Rectal smooth muscle tissue (tissue), 1 donor: ENCODE measurements around the gene PHB1.

Source experiments
- H3K27ac ChIP-seq: one replicate; pipeline ENCODE4 v1.7.0; 2013; ENCODE audit warnings: low read depth, low read length, inconsistent platforms
- H3K27me3 ChIP-seq: one replicate; pipeline ENCODE4 v1.7.0; 2013; ENCODE audit warnings: low read length; ENCODE audit not compliant: control insufficient read depth, insufficient read depth
- H3K36me3 ChIP-seq: one replicate; pipeline ENCODE4 v1.7.0; 2013; ENCODE audit warnings: low read length; ENCODE audit not compliant: control insufficient read depth, insufficient read depth
- H3K4me1 ChIP-seq: one replicate; pipeline ENCODE4 v1.7.0; 2013; ENCODE audit warnings: low read length; ENCODE audit not compliant: control insufficient read depth, insufficient read depth
- H3K4me3 ChIP-seq: one replicate; pipeline ENCODE4 v1.7.0; 2013; ENCODE audit warnings: low read length
- H3K9ac ChIP-seq: one replicate; pipeline ENCODE4 v1.7.0; 2013; ENCODE audit warnings: low read length

The PHB1 gene

DNA sequence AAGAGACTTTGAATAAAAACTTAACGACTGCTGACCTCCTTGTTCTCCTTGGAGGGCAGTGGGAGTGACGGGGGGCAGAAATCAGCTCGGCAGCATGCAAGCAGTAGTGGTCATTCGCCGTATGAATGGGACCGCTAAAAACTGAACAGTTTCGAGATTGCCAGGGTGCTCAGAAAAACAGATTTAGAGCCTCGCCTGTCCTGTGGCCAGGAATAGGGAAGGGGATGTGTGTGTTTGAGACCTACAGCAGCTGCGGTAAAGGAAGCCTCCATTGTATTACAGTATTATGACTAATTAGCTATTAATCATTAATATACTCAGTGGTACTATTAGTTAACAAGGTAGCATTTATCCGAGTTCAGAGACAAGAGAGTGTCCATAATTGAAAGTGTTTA is 52.0 kb downstream of the PHB1 start:
- H3K27ac ChIP-seq = peak overlapping the region; percentile 89
- H3K36me3 ChIP-seq = no peaks in the 10 kb centered on the region
- H3K27me3 ChIP-seq = no peaks in the 10 kb centered on the region
- peak overlapping the region; percentile 49 for H3K9ac ChIP-seq
- peaks cover 33% of the 10 kb centered on the region for H3K4me1 ChIP-seq
- peak overlapping the region; percentile 67 for H3K4me3 ChIP-seq

DNA sequence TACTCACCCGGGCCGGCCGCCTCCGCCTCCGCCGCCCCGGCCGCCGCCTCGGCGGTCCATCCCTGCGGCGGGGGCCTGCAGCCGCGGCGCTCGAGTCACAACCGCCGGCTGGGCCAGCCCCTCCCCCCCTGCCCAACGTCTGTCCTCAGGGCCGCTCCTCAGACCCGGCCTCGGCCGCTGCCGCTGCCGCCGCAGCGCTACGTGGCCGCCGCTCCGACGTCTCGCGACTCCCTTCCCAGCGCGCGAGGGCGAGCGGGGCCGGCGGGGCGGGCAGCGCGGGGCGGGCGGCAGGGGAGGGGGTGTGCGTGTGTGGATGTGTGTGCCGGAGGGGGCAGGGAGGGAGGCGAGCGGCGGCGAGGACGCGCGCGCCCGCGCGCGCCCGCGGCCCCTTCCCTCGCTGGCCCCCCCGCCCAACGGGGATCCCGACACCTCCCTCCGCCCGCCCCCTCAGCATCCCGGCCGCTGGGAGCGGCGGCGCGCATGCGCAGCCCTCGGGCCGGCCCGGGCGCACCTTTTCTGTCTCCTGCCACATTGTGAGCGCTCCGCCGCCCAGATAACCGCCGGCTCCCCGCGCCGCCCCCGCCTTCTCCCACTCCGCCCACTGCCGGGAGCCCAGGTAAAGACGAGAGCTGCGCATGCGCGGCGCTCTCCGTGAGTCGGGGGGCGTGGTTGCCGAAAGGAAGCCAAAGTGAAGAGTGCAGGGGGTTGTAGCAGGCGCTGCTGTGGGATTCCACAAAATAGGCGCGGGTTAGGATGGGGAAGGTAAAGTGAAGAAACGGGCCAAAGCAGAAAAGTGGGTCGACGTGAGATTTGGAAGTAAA is 52.6 kb downstream of the PHB1 start, which contains the start of gene ZNF652:
ZNF652 (minus strand) TSS at position 349 of the 821 bp plus-strand sequence. CDS start 44,525 bp downstream, outside the sequence.
- H3K27me3 ChIP-seq = no peaks in the 10 kb centered on the region
- no peaks in the 10 kb centered on the region for H3K36me3 ChIP-seq
- peak within 1 kb of the TSS; percentile 91 for H3K4me3 ChIP-seq
- H3K9ac ChIP-seq = peak within 1 kb of the TSS; percentile 84
- peaks cover 39% of the 10 kb centered on the region for H3K4me1 ChIP-seq
- peak within 1 kb of the TSS; percentile 89 for H3K27ac ChIP-seq

GRCh38 chr17:49361129-49361901 is 53.4 kb downstream of the PHB1 start:
- Histone ChIP-seq H3K9ac (peak overlapping the region; percentile 84), H3K4me1 (peaks cover 39% of the 10 kb centered on the region), H3K4me3 (peak overlapping the region; percentile 91), H3K27ac (peak overlapping the region; percentile 89), H3K36me3 (no peaks in the 10 kb centered on the region), H3K27me3 (no peaks in the 10 kb centered on the region)

GRCh38 chr17:49360796-49361128 is 53.9 kb downstream of the PHB1 start:
- H3K4me1 ChIP-seq = peaks cover 39% of the 10 kb centered on the region
- H3K27ac ChIP-seq = peak overlapping the region; percentile 89
- H3K4me3 ChIP-seq = peak overlapping the region; percentile 91
- H3K27me3 ChIP-seq = no peaks in the 10 kb centered on the region
- H3K9ac ChIP-seq = peak overlapping the region; percentile 84
- no peaks in the 10 kb centered on the region for H3K36me3 ChIP-seq

- no peaks in the 10 kb centered on the region for H3K27me3 ChIP-seq
- H3K27ac ChIP-seq = peak overlapping the region; percentile 89
- peak overlapping the region; percentile 84 for H3K9ac ChIP-seq
- no peaks in the 10 kb centered on the region for H3K36me3 ChIP-seq
- H3K4me1 ChIP-seq = peaks cover 39% of the 10 kb centered on the region
- H3K4me3 ChIP-seq = peak overlapping the region; percentile 91
Measured at GRCh38 chr17:49359990-49360795, 54.5 kb downstream of the PHB1 start.

- H3K4me3 ChIP-seq = no peak overlapping the region
- peak overlapping the region; percentile 48 for H3K27ac ChIP-seq
- H3K4me1 ChIP-seq = peaks cover 41% of the 10 kb centered on the region
- H3K36me3 ChIP-seq = no peaks in the 10 kb centered on the region
- H3K27me3 ChIP-seq = no peaks in the 10 kb centered on the region
- no peak overlapping the region for H3K9ac ChIP-seq
Measured at GRCh38 chr17:49358641-49359247, 55.9 kb downstream of the PHB1 start.

DNA sequence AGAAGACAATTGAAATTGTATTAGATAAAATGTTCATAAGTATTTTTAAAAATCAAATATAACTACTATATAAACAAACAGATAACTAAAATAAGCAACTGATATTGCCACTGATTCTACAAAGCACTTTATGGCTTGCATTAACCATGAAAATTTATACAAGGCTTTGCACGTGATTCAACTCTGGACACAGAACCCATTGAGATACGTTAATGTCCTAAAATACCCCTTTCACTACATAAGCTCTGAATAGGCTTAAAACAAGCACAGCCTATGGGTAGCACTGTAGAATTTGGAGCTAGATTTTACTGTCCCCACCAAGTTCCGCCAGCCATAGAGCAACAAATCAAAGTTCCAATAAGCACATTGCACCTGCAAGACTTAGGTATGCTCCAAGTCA is 57.2 kb downstream of the PHB1 start:
- no peaks in the 10 kb centered on the region for H3K36me3 ChIP-seq
- H3K9ac ChIP-seq = no peak overlapping the region
- no peaks in the 10 kb centered on the region for H3K27me3 ChIP-seq
- H3K4me1 ChIP-seq = peaks cover 48% of the 10 kb centered on the region
- H3K4me3 ChIP-seq = no peak overlapping the region
- H3K27ac ChIP-seq = no peak overlapping the region

DNA sequence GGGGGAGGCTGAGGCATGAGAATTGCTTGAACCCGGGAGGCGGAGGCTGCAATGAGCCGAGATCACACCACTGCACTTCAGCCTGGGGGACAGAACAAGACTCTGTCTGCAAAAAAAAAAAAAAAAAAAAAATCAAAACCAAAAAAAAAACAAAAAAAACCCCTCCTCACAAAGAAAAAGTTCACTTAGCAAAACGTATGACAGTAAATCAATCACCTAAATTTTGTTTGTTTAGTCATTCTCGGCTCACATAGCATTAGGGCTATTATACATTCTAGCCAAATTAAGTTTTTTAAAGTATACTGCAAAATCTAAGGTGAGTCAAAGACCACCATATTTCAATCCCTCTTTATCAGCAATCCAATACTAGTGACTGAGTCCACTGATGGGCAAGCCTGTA is 58.4 kb downstream of the PHB1 start:
- no peaks in the 10 kb centered on the region for H3K36me3 ChIP-seq
- no peaks in the 10 kb centered on the region for H3K27me3 ChIP-seq
- no peak overlapping the region for H3K4me3 ChIP-seq
- H3K9ac ChIP-seq = no peak overlapping the region
- peaks cover 48% of the 10 kb centered on the region for H3K4me1 ChIP-seq
- no peak overlapping the region for H3K27ac ChIP-seq
